Measurements from ENCODE around the gene OOSP4A.

DNA sequence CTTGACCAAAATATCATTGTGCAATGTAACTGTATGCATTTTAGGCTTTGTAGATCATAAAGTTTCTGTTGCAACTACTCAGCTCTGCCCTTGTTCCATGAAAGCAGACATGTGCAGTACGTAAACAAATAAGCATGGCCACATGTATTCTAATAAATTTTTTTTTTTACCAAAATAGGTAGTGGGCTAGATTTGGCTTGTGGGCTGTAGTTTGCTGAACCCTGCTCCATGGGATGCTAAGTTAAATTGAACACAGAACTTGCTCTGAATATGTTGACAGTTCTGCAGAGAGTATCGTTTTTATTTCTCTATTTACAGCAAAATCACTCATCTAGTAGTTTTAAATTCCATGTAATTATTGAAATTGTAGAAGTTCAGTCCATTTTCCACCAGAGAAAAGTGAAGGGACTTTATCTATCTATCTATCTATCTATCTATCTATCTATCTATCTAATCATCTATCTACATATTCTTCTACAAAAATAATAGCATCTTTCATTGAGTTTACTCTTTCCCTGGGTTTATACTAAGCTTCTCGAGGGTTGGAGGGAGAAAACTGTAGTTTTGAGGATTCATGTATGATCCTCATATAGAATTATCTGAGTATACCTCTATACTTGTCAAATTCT lies 9.5 kb upstream of the OOSP4A start:
- TF ChIP-seq CTCF (IDR thresholded peaks at IDR 0.05 in 4 of 5, conservative IDR thresholded peaks at IDR 0.05 in 1 of 5) (no peak), POLR2A (IDR thresholded peaks at IDR 0.05) (no peak)

All from gastrocnemius medialis (tissue), 4 donors.